GM19099 (cell line): ENCODE results near the gene TMEM117.

ENCODE experiments used
- POLR2A ChIP-seq: IDR thresholded peaks from 3 replicates; pipeline ENCODE4 v1.6.1; 2011; ENCODE audit warnings: low read depth; ENCODE audit not compliant: insufficient read length; ENCODE audit errors: extremely low read depth

TMEM117 gene

GRCh38 chr12:43898474-43898873, 62.6 kb downstream of the TMEM117 start:
- no peak for TF ChIP-seq POLR2A

GRCh38 chr12:43899574-43899973, 63.7 kb downstream of the TMEM117 start:
- no peak for TF ChIP-seq POLR2A

DNA sequence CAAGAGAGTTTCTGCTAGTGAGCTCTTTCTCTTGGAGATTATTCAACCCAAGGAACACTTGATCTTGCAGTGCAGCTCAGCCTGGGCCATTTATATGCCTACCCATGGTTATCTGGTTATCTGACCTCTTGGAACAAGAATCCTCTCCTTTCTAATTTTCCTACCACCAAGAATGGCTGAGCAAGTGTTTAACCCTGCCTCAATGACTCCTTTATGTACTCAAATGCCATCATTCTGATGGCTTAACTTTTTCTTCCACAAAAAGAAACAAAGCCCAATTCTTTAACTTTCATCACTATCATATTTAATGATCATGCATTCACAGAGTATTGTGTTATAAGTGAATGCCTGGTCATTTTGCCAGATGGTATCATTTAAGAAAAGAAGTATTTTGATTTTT, 67.8 kb downstream of the TMEM117 start:
- TF ChIP-seq POLR2A: no peak

GRCh38 chr12:43912859-43913258, 77.0 kb downstream of the TMEM117 start:
- TF ChIP-seq POLR2A: no peak

DNA sequence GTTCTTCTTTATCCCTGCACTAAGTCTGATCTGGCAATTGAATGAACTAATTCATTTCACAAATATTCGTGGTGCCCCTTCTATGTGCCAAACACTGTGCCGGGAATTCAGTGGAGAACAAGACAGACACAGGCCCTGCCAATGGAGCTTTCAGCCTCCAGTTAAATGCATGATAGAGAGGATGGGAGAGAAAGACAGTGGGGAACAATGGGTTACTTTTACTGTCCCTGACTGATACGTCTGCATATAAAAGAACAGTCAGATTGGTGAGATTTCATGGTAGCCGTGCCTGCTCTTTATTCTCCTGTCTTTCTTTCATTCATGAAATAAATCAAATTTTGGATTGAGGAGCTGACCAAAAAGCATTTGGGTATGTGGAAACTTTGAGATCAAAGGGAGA, 78.5 kb downstream of the TMEM117 start:
- no peak for TF ChIP-seq POLR2A

DNA sequence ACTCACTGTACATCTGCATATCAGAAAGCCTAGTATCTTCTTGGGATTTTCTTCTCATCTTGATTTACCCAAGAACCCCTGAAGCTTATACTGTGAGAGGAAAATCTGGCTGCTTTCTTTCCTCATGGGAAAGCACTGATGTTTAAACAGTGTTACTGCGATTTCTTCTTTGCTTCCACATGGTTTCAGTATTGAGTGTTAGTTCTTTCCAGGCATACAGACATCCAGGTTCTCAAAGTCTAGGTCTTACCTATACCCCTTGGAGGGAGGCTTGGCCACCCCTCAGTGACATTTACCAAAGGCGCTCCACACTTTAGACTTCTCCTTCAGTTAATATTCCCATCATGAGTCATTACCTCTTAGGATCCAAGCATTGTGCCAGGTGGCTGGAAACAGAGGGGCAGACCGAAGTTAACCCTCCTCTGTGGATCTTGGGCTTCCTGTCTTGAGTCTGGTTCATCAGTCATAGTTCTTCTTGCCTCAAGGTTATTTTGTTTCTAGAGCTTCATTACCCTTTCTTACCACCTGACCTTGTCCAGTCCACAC, 79.1 kb downstream of the TMEM117 start:
- TF ChIP-seq POLR2A: no peak

GRCh38 chr12:43917896-43918295, 82.0 kb downstream of the TMEM117 start:
- no peak for TF ChIP-seq POLR2A

- TF ChIP-seq POLR2A: no peak
Observed at GRCh38 chr12:43921666-43922337, 85.9 kb downstream of the TMEM117 start.

GRCh38 chr12:43930032-43930431, 94.2 kb downstream of the TMEM117 start:
- TF ChIP-seq POLR2A: no peak

DNA sequence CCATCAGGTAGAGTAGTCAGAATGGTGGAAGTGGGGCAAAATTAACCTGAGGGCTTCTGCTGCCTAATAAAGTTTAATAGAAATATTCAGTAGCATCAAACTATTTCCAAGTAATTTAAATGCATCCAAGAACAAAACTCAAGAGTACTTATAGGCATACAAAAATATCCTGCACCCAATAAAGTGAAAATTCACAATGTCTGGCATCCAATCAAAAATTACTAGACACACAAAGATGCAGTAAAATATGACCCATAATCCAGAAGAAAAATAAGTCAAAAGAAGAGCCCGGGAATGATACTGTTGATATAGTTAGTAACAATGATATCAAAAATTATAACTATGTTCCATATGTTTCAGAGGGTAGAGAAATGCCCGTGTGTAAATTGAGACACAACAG, 95.3 kb downstream of the TMEM117 start:
- no peak for TF ChIP-seq POLR2A

DNA sequence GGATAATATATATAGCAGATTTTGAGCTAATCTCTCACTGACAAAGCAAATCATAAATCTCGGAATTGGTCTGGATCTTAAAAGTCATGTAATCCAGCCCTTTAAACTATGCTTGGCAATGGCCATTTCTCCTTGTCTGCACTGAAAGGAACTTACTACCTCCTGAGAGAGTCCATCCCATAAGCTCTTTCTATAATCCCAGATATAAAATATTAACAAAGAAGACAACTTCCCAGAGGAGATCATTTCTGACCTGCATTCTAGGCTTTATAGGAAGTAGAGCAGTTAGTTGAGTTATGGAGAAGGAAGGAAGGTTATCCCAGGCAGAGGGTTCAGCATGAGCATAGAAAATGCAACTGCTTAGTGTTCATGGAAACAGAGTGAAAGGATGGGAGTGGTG, 99.7 kb downstream of the TMEM117 start:
- TF ChIP-seq POLR2A: no peak

- no peak for TF ChIP-seq POLR2A
Observed at GRCh38 chr12:43937947-43938346, 102.1 kb downstream of the TMEM117 start.

GRCh38 chr12:43942379-43942778, 106.5 kb downstream of the TMEM117 start:
- no peak for TF ChIP-seq POLR2A

DNA sequence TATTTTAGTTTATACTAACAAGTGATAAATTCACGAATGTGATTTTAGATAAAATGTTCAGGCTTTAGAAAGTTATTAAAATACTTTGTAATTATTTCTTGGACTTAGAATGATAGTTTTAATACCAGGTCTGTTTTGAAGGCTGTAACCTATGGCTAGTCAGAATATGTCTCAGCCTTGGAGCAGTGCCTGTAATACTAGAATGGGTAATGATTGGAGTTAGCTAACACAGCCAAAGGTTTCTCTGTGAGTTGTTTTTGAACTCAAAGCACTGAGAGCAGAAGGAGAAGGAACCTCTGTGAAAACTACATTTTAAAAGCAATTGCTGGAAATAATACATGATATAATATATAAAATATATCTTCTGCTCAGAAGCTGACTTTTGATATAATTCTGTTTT, 110.1 kb downstream of the TMEM117 start:
- no peak for TF ChIP-seq POLR2A

DNA sequence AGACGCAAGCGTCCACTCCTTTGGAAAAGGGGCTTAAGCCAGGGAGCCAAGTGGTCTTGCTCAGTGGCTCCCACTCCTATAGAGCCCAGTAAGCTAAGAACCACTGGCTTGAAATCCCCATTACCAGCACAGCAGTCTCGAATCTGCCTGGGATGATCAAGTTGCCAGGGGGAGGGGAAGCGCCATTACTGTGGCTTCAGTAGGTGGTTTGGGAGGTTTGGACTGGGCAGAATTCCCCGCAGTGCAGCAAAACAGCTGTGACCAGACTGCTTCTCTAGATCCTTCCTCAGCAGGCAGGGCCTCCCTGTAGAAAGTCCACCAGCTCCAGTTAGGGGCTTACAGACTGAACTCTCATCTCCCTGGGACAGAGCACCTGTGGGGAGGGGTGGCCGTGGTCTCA, 115.4 kb downstream of the TMEM117 start:
- no peak for TF ChIP-seq POLR2A

- no peak for TF ChIP-seq POLR2A
Observed at GRCh38 chr12:43957732-43958372, 122.0 kb downstream of the TMEM117 start.
